Chondrocyte (in vitro differentiated cells): Measurements from ENCODE around the gene MAGEA10. TPM values are rescaled to one million over a fixed set of nuclear protein-coding genes. Genes with fewer than 3 reads are reported as not detected.
"Not testable (repeated sequence)": the region's sequence is repeated elsewhere in the genome, so short reads cannot be mapped to it uniquely, and the experiment has no call there.

Source experiments
- DNase-seq: peaks from one replicate; pipeline ENCODE4 v3.0.0; 2021; ENCODE audit warnings: mixed read lengths, low spot score
- H3K27ac Mint-ChIP-seq: one replicate; pipeline ENCODE4 v1.8.0; 2021; ENCODE audit warnings: mild to moderate bottlenecking, moderate library complexity, mixed read lengths; ENCODE audit not compliant: unreplicated experiment
- H3K27me3 Mint-ChIP-seq: 2 replicates; pipeline ENCODE4 v1.8.0; 2021; ENCODE audit warnings: low read depth, mixed read lengths
- H3K36me3 Mint-ChIP-seq: 2 replicates; pipeline ENCODE4 v1.8.0; 2021; ENCODE audit warnings: low read depth, mixed read lengths
- H3K4me1 Mint-ChIP-seq: 2 replicates; pipeline ENCODE4 v1.8.0; 2021; ENCODE audit warnings: low read depth, mild to moderate bottlenecking, mixed read lengths
- H3K4me3 Mint-ChIP-seq: one replicate; pipeline ENCODE4 v1.8.0; 2021; ENCODE audit warnings: mild to moderate bottlenecking, moderate library complexity, mixed read lengths; ENCODE audit not compliant: unreplicated experiment
- H3K9me3 Mint-ChIP-seq: 2 replicates; pipeline ENCODE4 v1.8.0; 2021; ENCODE audit warnings: low read depth, mixed read lengths
- long read RNA-seq: library from polyadenylated mRNA; stranded (forward); transcript quantifications from one replicate; pipeline ENCODE4 v2.0.0, GENCODE V29; 2021
- total RNA-seq: library from RNA; stranded (reverse); gene quantifications from 3 replicates; pipeline ENCODE4 v1.2.1, GENCODE V29; 2021
- TF ChIP-seq, protein P1 (sequence below): fragments of 200-600 bp; sonication (generic); IDR thresholded peaks from 2 replicates; pipeline ENCODE4 v1.5.0; 2021; ENCODE audit warnings: antibody characterized with exemption, mild to moderate bottlenecking, moderate library complexity

The MAGEA10 gene
- not detected in 3 replicates for total RNA-seq
- long read RNA-seq: 0 reads

- H3K27me3 Mint-ChIP-seq: no peaks in the 10 kb centered on the region
Measured at GRCh38 chrX:152138388-152138784, at the start of gene MAGEA10. Gene MAGEA10 (minus strand): TSS chrX:152138577. CDS start chrX:152135620, 2,957 bp downstream.

DNA sequence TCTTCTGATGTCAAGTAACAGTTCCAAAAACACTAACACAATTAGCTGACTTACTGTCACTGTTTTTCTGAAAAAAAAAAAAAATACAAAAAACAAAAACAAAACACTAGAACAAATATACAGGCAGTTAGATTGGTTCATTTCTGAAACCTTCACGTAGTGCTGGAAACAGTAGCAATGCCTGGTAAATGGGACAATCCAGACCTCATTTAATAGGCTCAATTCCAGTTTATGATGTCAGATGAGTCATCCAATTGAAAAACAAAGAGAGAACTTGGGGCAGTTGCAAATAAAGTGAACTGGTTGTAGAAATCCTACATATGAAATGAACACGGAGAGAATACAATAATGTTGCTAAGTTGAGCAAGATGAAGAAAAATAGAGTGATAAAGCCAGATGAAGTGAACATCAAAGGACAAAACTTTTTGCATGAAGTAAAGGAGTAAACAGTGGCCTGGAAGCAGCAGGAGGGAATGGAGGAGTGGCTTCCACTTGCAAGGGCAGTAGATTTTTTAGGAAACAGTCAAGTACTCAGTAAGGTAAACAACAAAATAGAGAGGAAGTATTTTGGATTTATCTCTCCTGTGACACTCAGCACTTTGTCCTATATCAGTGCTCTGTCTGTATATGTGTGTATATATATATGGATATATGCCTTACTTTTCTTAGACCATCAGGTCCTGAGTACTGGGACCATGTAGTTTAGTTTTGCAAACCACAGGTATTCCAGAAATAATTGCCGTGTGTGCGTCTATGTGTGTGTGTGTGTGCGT is 39.3 kb upstream of the MAGEA10 start:
- Mint-ChIP-seq H3K4me1 (no peaks in the 10 kb centered on the region), H3K27ac (no peak overlapping the region), H3K9me3 (peaks cover 15% of the 10 kb centered on the region), H3K27me3 (no peaks in the 10 kb centered on the region), H3K36me3 (no peaks in the 10 kb centered on the region), H3K4me3 (no peak overlapping the region)
- no peak for DNase-seq
- TF ChIP-seq, protein P1, sequence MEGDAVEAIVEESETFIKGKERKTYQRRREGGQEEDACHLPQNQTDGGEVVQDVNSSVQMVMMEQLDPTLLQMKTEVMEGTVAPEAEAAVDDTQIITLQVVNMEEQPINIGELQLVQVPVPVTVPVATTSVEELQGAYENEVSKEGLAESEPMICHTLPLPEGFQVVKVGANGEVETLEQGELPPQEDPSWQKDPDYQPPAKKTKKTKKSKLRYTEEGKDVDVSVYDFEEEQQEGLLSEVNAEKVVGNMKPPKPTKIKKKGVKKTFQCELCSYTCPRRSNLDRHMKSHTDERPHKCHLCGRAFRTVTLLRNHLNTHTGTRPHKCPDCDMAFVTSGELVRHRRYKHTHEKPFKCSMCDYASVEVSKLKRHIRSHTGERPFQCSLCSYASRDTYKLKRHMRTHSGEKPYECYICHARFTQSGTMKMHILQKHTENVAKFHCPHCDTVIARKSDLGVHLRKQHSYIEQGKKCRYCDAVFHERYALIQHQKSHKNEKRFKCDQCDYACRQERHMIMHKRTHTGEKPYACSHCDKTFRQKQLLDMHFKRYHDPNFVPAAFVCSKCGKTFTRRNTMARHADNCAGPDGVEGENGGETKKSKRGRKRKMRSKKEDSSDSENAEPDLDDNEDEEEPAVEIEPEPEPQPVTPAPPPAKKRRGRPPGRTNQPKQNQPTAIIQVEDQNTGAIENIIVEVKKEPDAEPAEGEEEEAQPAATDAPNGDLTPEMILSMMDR: no peak

More at GRCh38 chrX:152138388-152138784, at the start of gene MAGEA10:
- TF ChIP-seq, protein P1: no peak
- no peak for DNase-seq
- Mint-ChIP-seq H3K9me3 (peaks cover 19% of the 10 kb centered on the region), H3K27ac (no peak within 1 kb of the TSS), H3K4me3 (no peak within 1 kb of the TSS), H3K36me3 (no peaks in the 10 kb centered on the region), H3K4me1 (no peaks in the 10 kb centered on the region)

GRCh38 chrX:152177052-152177451 is 38.7 kb upstream of the MAGEA10 start:
- H3K4me3 Mint-ChIP-seq: no peak overlapping the region
- no peaks in the 10 kb centered on the region for H3K4me1 Mint-ChIP-seq
- H3K36me3 Mint-ChIP-seq: no peaks in the 10 kb centered on the region
- peaks cover 16% of the 10 kb centered on the region for H3K9me3 Mint-ChIP-seq
- no peaks in the 10 kb centered on the region for H3K27me3 Mint-ChIP-seq
- DNase-seq: no peak
- H3K27ac Mint-ChIP-seq: no peak overlapping the region
- TF ChIP-seq, protein P1: no peak

- not testable (repeated sequence) for H3K4me1 Mint-ChIP-seq, H3K36me3 Mint-ChIP-seq, H3K4me3 Mint-ChIP-seq, DNase-seq, H3K27ac Mint-ChIP-seq, H3K27me3 Mint-ChIP-seq
- peaks cover 27% of the 10 kb centered on the region for H3K9me3 Mint-ChIP-seq
Measured at GRCh38 chrX:152175892-152176291, 37.5 kb upstream of the MAGEA10 start.

GRCh38 chrX:152173923-152174322 is 35.5 kb upstream of the MAGEA10 start:
- H3K9me3 Mint-ChIP-seq: peaks cover 32% of the 10 kb centered on the region
- H3K27ac Mint-ChIP-seq, H3K4me1 Mint-ChIP-seq, H3K36me3 Mint-ChIP-seq, H3K27me3 Mint-ChIP-seq, H3K4me3 Mint-ChIP-seq, DNase-seq: not testable (repeated sequence)

DNA sequence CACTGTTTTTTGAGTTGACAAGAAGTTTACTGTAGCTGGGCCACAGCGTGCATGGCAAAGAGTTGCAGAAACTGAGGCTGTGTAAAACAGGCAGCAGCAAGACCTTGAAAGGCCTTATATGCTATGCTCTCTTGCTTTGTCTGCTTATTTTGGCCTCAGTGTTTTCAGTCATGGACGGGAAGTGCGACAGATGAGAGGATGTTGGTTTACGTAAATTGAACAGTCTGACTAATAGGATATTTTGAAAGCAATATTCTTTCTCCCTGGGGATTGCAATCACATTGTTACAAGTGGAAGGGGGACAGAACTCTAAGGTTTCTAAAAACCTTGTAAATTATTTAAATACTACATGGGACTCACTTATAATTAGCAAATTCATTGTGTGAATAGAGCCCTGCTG is 32.2 kb upstream of the MAGEA10 start:
- peaks cover 51% of the 10 kb centered on the region for H3K9me3 Mint-ChIP-seq
- no peak overlapping the region for H3K4me3 Mint-ChIP-seq
- TF ChIP-seq, protein P1: no peak
- no peaks in the 10 kb centered on the region for H3K36me3 Mint-ChIP-seq
- no peaks in the 10 kb centered on the region for H3K4me1 Mint-ChIP-seq
- no peak for DNase-seq
- H3K27ac Mint-ChIP-seq: no peak overlapping the region
- H3K27me3 Mint-ChIP-seq: no peaks in the 10 kb centered on the region
